CD14-positive monocyte (primary cell): ENCODE measurements around the gene TMEM238L. TPM values are rescaled to one million over a fixed set of nuclear protein-coding genes. Genes with fewer than 3 reads are reported as not detected.

ENCODE experiments used
- DNase-seq, 3 donors: peaks; one replicate each; pipeline ENCODE4 v3.0.0-alpha.2; 2011 to 2022
- H2AFZ ChIP-seq: 2 replicates; pipeline ENCODE4 v1.6.0; 2012; ENCODE audit warnings: mild to moderate bottlenecking, low read depth, low read length, inconsistent platforms; ENCODE audit not compliant: insufficient read depth, poor library complexity, severe bottlenecking
- H3K27ac ChIP-seq, 2 donors: 1 replicate in 1 of 2; 2 replicates in 1 of 2; pipeline ENCODE4 v1.5.1; 2012 to 2013; ENCODE audit warnings: low read length in 2 of 2, control low read depth in 1 of 2, inconsistent platforms in 1 of 2, low read depth in 1 of 2, mild to moderate bottlenecking in 1 of 2
- H3K27me3 ChIP-seq, 2 donors: one replicate each; pipeline versions ENCODE4 v1.6.0 to v1.6.1; 2011 to 2013; ENCODE audit warnings: low read length in 2 of 2; ENCODE audit not compliant: control insufficient read depth in 2 of 2, insufficient read depth in 2 of 2
- H3K36me3 ChIP-seq, 2 donors: replicated peaks in 1 of 2; 1 replicate in 1 of 2; 2 replicates in 1 of 2; pipeline versions ENCODE4 v1.5.1 to v1.6.1; 2012 to 2013; ENCODE audit warnings: low read length in 2 of 2, control low read depth in 1 of 2, inconsistent platforms in 1 of 2, mild to moderate bottlenecking in 1 of 2; ENCODE audit not compliant: insufficient read depth in 2 of 2, control insufficient read depth in 1 of 2
- H3K4me1 ChIP-seq, 2 donors: 1 replicate in 1 of 2; 2 replicates in 1 of 2; pipeline versions ENCODE4 v1.5.1 to v1.6.1; 2012 to 2013; ENCODE audit warnings: low read length in 2 of 2, control low read depth in 1 of 2, inconsistent platforms in 1 of 2, mild to moderate bottlenecking in 1 of 2, moderate library complexity in 1 of 2; ENCODE audit not compliant: insufficient read depth in 2 of 2, control insufficient read depth in 1 of 2
- H3K4me2 ChIP-seq: replicated peaks from 2 replicates; pipeline ENCODE3; 2012; ENCODE audit warnings: low read length, moderate library complexity, mild to moderate bottlenecking; ENCODE audit not compliant: poor library complexity, severe bottlenecking; ENCODE audit errors: extremely low read depth
- H3K4me3 ChIP-seq, 3 experiments: fragments of 200-600 bp in 1 of 3; sonication (generic) in 1 of 3; replicated peaks in 1 of 3; 1 replicate in 2 of 3; 2 replicates in 1 of 3; pipeline ENCODE4 v1.5.1; 2011 to 2013; ENCODE audit warnings: low read length in 3 of 3, mild to moderate bottlenecking in 3 of 3, control low read depth in 2 of 3, low read depth in 2 of 3, inconsistent platforms in 1 of 3, moderate library complexity in 1 of 3
- H3K79me2 ChIP-seq: 2 replicates; pipeline ENCODE4 v1.6.0; 2012; ENCODE audit warnings: mild to moderate bottlenecking, control low read depth, inconsistent platforms, low read length, moderate library complexity; ENCODE audit not compliant: insufficient read depth
- H3K9ac ChIP-seq: 2 replicates; pipeline ENCODE4 v1.6.0; 2017; ENCODE audit warnings: low read length, mild to moderate bottlenecking; ENCODE audit not compliant: insufficient read depth, poor library complexity, severe bottlenecking
- H3K9me3 ChIP-seq, 2 donors: replicated peaks in 1 of 2; 1 replicate in 1 of 2; 2 replicates in 1 of 2; pipeline versions ENCODE4 v1.5.1 to v1.6.1; 2012 to 2013; ENCODE audit warnings: low read length in 2 of 2, control low read depth in 1 of 2; ENCODE audit not compliant: control insufficient read depth in 1 of 2, insufficient read depth in 1 of 2
- H4K20me1 ChIP-seq: 2 replicates; pipeline ENCODE4 v1.6.0; 2012; ENCODE audit warnings: mild to moderate bottlenecking, low read length, control low read depth, moderate library complexity; ENCODE audit not compliant: insufficient read depth
- H3K27ac Mint-ChIP-seq, 7 donors: one replicate each; pipeline ENCODE4 v1.8.0; 2020; ENCODE audit warnings: mild to moderate bottlenecking in 7 of 7, mixed read lengths in 7 of 7, moderate library complexity in 6 of 7, inconsistent platforms in 2 of 7
- H3K27me3 Mint-ChIP-seq, 3 donors: one replicate each; pipeline ENCODE4 v1.8.0; 2021 to 2022; ENCODE audit warnings: low read depth in 3 of 3, mild to moderate bottlenecking in 3 of 3, mixed read lengths in 3 of 3, moderate library complexity in 3 of 3, inconsistent platforms in 1 of 3
- H3K36me3 Mint-ChIP-seq, 2 donors: one replicate each; pipeline ENCODE4 v1.8.0; 2020; ENCODE audit warnings: mixed read lengths in 2 of 2, inconsistent platforms in 1 of 2, mild to moderate bottlenecking in 1 of 2
- H3K4me1 Mint-ChIP-seq: one replicate; pipeline ENCODE4 v1.8.0; 2020; ENCODE audit warnings: mild to moderate bottlenecking, mixed read lengths
- H3K4me3 Mint-ChIP-seq, 2 donors: one replicate each; pipeline ENCODE4 v1.8.0; 2020; ENCODE audit warnings: mild to moderate bottlenecking in 2 of 2, mixed read lengths in 2 of 2, moderate library complexity in 1 of 2
- H3K9me3 Mint-ChIP-seq, 7 donors: one replicate each; pipeline ENCODE4 v1.8.0; 2020 to 2022; ENCODE audit warnings: mixed read lengths in 7 of 7, mild to moderate bottlenecking in 6 of 7, moderate library complexity in 6 of 7, inconsistent platforms in 2 of 7
- WGBS: methylation state at CpG from one replicate; pipeline ENCODE4 v1.1.5; 2013; ENCODE audit warnings: missing lambda C conversion rate; ENCODE audit not compliant: insufficient coverage; 5-methylcytosine and 5-hydroxymethylcytosine counted together
- intact Hi-C, 2 donors: fragments of 100-400 bp; cut with micrococcal nuclease; formaldehyde crosslinking; loops; one replicate each; pipeline versions ENCODE4 v1.15.0 to v1.15.1; 2023
- polyA plus RNA-seq, 3 donors: library from polyadenylated mRNA; depleted of rRNA in 1 of 3; unstranded in 2 of 3; stranded (reverse) in 1 of 3; fragments of 300-500 nt in 2 of 3; fragments of >200 nt in 1 of 3; fragmentation: Illumina TruSeq in 2 of 3; gene quantifications; 1 replicate in 2 of 3; 2 replicates in 1 of 3; pipeline ENCODE4 v1.2.3, GENCODE V29; 2012 to 2021
- TF ChIP-seq, protein P1 (sequence below): fragments of 200-600 bp; IDR thresholded peaks from one replicate; pipeline ENCODE4 v1.8.0; 2022; ENCODE audit warnings: antibody characterized with exemption, mild to moderate bottlenecking

TMEM238L gene
- polyA plus RNA-seq, 3 donors, result not detected

DNA sequence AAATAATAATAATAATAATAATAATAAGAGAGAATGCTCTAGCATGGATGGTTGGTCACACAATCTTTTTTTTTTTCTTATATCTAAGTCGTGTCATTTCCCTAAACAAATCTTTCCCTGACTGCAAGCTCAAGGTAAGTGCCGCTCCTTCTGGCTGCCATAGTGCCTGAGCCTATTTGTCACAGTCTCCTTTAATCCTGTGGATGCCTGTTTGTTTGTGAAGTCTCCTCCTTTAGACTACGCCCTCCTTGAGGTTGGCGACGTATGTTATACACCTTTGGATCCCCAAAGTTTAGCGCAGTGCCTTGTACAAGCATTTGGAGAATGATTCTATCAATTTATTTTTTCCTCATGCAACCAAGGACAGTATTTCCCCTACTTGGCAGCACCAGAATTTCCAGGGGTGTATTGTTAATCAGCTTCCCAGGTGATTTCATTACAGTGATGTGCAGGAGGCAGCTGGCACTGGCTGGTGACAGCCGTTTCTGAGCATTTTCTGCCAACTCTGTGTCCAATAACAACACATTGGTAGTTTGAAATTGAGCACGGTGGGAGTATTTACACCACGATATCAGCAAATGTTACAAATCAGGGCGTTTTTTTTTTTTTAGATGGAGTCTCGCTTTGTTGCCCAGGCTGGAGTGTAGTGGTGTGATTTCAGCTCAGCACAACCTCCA is 26.6 kb downstream of the TMEM238L start:
- peaks cover 6 to 12% (median 10%) of the 10 kb centered on the region in 7 donors for H3K9me3 Mint-ChIP-seq
- Histone ChIP-seq H3K79me2 (no peaks in the 10 kb centered on the region), H3K9ac (no peak overlapping the region), H2AFZ (no peak overlapping the region), H3K36me3 (no peaks in the 10 kb centered on the region), H3K9me3 (peaks cover 0 to 9% of the 10 kb centered on the region in 2 donors), H3K27ac (no peak overlapping the region), H3K4me1 (peaks cover 9 to 17% of the 10 kb centered on the region in 2 donors), H3K27me3 (no peaks in the 10 kb centered on the region), H3K4me2 (no peak overlapping the region), H3K4me3 (no peak overlapping the region), H4K20me1 (no peaks in the 10 kb centered on the region)
- H3K27me3 Mint-ChIP-seq, result no peaks in the 10 kb centered on the region
- intact Hi-C loops, result no loop called here
- no peak overlapping the region for H3K4me3 Mint-ChIP-seq
- no peak for DNase-seq
- H3K4me1 Mint-ChIP-seq, result peaks cover 29% of the 10 kb centered on the region
- H3K36me3 Mint-ChIP-seq, result peaks cover 0 to 6% of the 10 kb centered on the region in 2 donors
- TF ChIP-seq, protein P1, sequence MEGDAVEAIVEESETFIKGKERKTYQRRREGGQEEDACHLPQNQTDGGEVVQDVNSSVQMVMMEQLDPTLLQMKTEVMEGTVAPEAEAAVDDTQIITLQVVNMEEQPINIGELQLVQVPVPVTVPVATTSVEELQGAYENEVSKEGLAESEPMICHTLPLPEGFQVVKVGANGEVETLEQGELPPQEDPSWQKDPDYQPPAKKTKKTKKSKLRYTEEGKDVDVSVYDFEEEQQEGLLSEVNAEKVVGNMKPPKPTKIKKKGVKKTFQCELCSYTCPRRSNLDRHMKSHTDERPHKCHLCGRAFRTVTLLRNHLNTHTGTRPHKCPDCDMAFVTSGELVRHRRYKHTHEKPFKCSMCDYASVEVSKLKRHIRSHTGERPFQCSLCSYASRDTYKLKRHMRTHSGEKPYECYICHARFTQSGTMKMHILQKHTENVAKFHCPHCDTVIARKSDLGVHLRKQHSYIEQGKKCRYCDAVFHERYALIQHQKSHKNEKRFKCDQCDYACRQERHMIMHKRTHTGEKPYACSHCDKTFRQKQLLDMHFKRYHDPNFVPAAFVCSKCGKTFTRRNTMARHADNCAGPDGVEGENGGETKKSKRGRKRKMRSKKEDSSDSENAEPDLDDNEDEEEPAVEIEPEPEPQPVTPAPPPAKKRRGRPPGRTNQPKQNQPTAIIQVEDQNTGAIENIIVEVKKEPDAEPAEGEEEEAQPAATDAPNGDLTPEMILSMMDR, result no peak
- no CpG with 5 or more reads among the region's 11 CpGs for WGBS
- H3K27ac Mint-ChIP-seq, result peak overlapping the region in 3 of 7 donors; percentile 25 to 37 (median 32)

DNA sequence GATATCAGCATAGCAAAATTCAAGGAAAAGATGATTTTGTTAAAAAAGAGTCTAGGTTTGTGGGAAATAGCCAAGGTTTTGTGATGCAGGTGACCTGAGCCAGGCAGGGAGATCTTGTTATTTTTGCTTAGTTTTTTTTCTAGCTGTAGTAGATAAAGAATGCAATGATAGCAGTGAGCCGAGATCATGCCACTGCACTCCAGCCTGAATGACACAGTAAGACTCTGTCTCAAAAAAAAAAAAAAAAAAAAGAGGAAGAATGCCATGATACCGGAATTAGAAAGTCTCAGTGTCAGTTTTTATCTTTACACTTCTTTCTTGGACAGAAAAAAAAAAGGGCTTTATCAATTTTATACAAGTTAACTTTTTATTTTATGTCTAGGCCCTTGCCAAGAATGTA is 27.5 kb downstream of the TMEM238L start:
- Mint-ChIP-seq H3K9me3 (peaks cover 6 to 14% (median 12%) of the 10 kb centered on the region in 7 donors), H3K27ac (no peak overlapping the region), H3K4me3 (no peak overlapping the region), H3K27me3 (no peaks in the 10 kb centered on the region), H3K4me1 (peaks cover 29% of the 10 kb centered on the region), H3K36me3 (peaks cover 0 to 6% of the 10 kb centered on the region in 2 donors)
- TF ChIP-seq, protein P1, result no peak
- WGBS, result no CpG with 5 or more reads among the region's 2 CpGs
- no peak overlapping the region for H2AFZ ChIP-seq
- H3K9ac ChIP-seq, result no peak overlapping the region
- no peaks in the 10 kb centered on the region for H3K27me3 ChIP-seq
- no peak overlapping the region for H3K27ac ChIP-seq
- H3K4me1 ChIP-seq, result peaks cover 9 to 17% of the 10 kb centered on the region in 2 donors
- no peaks in the 10 kb centered on the region for H4K20me1 ChIP-seq
- no peaks in the 10 kb centered on the region for H3K36me3 ChIP-seq
- H3K9me3 ChIP-seq, result peaks cover 0 to 9% of the 10 kb centered on the region in 2 donors
- H3K4me3 ChIP-seq, result no peak overlapping the region
- no peak overlapping the region for H3K4me2 ChIP-seq
- DNase-seq, result peak in 1 of 3 donors; percentile 3
- intact Hi-C loops, result no loop called here
- H3K79me2 ChIP-seq, result no peaks in the 10 kb centered on the region
